Activated T-cell treated with anti-CD3 and anti-CD28 coated beads for 4 hours (primary cell): Measurements from ENCODE around the gene PIEZO2.
A peak's percentile ranks its signal among the peaks of the same experiment; 100 is the strongest.

Experiments
- DNase-seq: peaks from one replicate; pipeline ENCODE4 v3.0.0-alpha.2; 2020

Gene PIEZO2

DNA sequence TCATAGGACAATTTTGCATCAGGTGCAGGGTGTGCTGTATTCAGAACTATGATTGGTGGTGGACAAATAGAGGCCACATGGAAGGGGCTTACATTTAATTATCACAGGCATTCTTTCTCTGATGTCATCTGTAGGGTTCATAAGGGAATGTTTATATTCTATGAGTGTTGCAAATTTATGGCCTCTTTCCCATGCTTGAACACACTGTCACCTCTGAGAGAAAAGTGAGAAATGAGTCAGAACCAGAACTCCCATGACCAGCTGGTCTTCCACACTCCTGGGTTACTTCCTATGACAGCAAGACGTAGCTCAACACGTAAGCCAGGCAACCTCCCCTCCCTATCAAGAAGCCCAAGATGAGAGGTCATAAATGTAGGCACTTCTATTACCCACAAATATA, 310.8 kb downstream of the PIEZO2 start:
- no peak for DNase-seq

DNA sequence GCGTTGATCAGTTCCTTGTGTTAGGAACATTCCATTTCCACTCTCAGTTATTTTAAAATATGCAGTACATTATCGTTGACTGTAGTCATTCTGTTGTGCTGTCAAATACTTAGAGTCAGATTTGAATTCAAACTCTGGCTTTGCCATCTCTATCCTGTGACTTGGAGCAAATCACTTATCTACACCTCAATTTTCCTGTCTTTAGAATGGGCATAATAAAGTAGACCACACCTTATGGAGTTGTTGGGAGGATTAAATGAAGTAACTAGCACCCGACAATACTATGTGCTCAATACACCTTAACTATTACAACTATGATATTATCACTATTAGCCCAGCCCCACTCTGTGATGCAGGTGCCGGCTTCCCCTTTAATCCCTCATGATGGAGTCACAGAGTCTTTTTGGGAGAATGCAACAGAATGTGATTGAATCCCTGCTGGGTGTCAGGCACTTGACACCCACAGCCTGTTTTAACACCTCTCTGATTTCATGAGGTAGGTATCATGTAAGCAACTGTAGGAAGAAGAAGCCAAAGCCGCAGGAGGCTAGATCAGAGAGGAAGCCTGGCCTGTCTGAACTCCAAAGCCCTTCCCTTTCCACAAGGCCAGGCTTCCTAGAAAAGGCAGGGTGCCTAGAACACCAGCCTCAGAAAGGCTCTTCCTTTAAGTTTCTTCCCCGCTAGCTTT, 315.1 kb downstream of the PIEZO2 start:
- DNase-seq, result no peak

DNA sequence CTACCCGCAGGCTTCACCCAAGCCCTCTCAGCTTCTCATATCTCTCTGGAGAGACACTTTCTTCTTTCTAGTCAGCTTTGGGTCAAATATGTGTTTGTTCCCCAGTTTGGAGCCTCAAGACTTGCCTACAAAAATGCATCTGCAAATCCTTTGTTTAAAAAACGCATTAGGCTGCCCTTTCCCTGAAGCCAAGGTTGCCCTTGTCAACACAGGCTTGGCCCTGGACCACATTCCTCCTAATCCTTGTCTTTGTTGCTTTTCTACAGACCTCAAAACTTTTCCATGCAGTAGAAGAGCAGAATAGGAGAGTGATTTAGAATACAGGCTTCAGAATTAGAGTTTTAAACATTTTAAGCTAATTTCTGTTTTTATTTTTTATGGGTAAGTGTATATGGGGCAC, 315.7 kb downstream of the PIEZO2 start:
- no peak for DNase-seq

DNA sequence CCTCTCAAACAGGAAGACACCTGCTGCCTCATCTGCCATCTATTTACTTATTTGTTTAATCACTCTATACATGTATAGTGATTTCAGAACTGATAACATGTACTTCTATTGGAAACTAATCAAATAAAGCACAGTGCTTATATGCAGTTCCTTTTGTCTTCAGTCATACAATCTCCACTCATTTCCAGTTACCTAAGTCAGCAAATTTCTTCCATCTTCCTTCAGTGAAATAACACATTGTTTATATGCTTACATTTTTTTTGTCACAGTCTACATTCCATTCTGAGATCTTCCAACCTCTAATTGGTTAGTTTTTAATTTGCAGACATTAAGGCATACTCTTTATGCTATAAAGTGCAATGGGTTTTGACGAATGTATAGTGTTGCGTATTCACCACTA, 323.0 kb downstream of the PIEZO2 start:
- no peak for DNase-seq

DNA sequence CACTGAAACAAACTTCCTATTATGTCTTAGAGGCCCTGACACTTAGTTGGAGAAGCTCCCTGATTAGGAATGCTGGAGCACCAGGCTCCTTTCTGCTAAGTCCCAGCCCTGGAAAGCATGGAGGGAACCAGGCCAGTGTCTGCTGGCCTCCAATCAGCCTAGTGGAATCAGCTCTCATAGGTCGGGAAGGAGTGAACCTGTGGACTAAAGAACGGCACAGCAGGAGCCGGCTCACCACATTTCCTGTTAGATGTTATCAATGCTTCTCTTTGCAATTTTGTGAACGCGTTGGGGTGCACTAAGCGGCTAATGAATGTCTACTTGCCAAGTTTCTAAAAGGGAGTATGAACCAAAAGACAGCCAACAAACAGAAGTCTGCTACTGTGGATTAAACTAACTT, 326.9 kb downstream of the PIEZO2 start:
- no peak for DNase-seq

DNA sequence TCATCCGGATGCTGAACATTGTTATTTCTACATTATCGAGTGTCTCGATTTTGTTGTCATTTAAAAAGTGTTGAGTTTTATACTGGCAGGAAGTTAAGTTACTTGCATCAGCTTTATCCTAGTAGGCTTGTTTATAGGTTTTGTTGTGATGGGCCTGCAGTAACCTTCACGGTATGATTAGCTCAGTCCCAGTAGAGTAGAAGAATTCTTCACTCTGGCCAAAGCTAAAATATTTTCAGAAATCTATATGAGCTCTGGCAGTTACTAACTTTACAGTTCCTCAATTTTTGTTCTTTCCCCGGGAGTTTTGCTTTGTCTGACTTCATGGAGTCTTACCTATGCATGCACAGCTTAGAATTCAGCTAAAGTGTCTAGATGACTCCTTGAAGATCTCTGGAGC, 328.7 kb downstream of the PIEZO2 start:
- no peak for DNase-seq

DNA sequence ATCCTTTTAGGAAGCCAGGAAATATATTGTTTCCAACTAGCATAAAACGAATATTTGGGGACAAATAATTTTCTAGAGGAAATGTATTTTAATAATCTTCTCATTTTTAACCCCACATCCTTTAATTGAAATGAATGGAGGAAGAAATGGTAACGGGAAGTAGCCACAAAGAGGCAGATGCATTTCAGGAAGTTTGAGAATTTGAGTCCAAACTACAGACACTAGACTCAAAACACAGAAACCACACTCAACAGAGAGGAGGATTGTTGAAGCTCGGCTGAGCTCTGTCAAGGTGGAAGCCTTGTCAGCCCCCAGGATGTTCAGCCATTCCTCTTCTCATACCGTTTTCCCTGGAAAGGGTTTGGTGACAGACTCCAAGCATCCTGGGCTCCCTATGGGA, 335.0 kb downstream of the PIEZO2 start:
- no peak for DNase-seq

DNA sequence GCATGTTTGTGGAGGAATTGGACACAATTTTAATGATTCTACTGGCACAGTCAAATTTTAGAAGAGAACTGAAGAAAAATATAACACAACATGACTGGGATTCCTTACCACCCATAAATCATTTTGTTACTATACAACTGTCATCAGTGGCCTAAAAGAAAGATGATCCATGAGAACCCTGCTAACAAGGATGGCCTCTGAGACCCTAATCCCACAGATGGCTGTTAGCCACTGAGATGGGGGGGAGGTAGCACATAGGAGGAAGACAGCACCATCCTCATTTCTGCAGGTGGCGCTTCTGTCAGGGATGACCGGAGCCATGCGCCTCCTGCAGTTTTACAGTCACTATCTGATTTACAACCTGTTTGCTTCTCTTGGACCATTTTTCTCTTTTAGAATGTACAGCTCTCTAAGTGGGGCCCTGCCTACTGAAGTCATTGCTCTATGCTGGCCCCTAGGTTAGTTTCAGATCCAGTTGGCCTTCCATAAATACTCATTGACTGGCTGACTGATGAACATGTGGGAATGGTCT, 343.7 kb downstream of the PIEZO2 start:
- no peak for DNase-seq

DNA sequence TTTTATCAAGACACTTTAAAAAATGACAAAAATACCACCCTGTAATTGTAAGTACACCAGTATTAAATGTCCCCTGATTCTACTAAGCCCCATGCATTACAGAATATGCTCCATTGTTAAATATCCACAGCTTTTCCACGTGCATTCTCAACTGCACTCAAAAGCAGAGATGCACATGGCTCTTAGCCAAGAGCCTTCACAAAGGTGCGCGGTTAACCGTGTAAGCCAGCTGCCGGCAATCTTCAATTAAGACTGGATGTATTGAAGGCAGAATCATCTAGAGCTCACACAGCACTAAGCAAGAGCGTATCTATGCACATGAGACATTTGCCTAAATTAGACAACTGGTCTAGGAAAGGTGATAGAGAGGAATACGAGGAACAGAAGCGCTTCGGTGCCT, 345.2 kb downstream of the PIEZO2 start:
- DNase-seq, result no peak

DNA sequence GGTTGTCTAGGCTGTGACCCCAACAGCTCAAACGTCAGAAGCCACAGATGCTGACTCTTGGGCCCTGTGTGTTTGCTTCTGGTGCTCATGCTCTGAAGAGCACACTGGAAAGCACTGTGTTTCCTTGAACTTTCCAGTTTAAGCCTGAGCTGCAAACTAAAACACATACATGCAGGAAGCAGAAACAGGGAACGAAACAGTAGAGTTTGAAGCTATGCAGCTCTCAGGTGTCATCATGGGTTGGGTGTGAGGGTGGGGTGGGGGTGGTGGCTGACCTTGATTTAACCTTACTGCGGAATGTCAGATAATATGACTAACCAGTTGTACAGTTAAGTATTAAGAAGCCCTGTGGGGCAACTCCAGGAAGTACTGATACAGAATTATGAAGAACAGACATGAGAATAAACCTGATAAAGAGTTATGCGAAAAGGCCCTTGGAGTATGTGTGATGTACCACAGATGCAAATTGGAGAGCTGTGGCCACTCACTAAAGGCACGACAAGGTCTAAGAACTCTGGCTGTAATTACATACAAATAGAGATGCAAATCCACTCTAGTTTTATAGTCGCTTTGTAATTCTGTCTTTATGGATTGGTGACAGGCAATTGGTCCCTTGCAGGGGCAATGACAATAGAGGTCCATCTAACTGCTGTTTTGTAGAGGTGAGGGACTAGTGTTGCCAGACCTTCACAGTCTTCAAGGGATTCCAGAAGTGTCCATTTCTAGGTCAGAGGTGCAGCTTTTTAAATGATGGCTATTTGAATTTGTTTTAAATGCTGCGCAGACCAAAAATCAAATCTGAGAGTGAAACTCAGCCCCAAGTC, 350.4 kb downstream of the PIEZO2 start:
- no peak for DNase-seq

DNA sequence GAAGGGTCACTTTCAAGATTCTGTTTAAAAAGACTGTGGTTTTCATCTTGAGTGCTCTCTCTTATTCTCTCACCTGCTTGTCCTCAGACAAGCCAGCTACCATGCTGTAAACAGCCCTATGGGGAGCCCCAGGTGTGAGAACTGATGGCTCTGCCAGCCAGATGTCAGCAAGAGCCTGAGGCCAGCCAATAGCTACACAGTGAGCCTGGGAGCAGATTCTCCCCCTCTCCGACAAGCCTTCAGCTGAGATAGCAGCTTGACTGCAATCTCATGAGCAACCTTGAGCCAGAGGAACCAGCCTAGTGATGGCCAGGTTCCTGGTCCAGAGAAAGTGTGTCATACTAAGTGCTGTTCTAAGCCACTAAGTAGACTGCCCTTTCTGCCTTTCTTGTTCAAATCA, 351.5 kb downstream of the PIEZO2 start:
- no peak for DNase-seq

DNA sequence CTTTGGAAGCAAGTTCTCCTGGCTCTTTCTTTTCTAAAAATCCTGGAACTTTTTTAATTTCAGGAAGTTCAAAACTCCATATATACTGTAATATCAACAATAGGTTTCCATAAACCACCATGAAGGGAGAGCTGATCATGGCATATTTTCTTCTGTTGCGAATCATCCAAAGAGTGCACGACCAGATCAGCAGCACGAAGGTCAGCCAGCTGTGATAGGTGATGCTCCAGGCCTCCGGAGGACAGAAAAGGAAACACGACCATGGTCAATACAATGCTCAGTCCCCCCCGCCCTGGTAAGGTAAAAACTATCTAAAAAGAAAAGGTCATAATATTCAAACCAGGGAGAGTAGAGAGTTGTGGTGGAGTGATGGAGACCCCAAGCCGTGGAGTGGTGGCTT, 354.6 kb downstream of the PIEZO2 start:
- DNase-seq, result no peak

DNA sequence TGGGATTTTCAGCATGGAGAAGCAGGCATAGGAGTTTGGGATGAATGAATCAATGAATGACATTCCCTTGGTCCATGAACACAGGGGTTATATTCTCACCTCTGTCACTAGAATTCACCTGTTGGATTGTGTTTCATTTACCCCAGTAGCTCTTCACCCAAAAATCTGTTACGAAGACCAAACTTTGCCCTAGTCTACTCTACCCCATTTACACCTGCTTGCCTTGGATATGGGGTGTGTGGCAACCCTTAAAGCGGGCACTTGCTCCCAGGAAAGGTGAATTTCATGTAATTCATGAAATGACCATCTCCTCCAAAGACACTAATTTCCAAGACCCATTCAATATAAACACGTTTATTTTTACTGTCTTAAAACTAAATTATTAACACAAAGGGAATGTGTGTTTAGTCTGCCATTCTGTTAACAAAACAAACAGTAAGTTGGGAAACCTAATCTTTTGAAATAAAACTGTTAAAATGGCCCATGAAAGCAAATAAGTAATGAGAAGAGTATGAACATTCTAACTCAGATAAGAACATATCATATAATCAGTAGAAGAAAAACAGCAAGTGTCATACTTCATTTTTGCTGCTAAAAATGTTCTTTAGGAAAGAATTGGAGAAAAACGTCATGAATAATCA, 355.5 kb downstream of the PIEZO2 start:
- no peak for DNase-seq

DNA sequence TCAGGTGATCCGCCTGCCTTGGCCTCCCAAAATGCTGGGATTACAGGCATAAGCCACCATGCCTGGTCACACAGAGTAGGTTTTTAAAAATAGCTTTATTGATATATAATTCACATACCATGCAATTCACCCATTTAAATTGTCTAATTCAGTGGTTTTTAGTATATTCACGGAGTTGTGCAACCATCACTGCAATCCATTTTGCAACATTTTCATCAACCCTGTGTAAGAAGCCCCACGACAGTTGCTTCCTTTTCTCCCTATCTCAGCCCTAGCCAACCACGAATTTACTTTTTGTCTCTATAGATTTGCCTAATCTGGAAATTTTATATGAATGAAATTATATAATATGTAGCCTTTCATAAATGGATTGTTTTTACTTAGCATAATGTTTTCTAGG, 357.2 kb downstream of the PIEZO2 start:
- DNase-seq, result no peak

DNA sequence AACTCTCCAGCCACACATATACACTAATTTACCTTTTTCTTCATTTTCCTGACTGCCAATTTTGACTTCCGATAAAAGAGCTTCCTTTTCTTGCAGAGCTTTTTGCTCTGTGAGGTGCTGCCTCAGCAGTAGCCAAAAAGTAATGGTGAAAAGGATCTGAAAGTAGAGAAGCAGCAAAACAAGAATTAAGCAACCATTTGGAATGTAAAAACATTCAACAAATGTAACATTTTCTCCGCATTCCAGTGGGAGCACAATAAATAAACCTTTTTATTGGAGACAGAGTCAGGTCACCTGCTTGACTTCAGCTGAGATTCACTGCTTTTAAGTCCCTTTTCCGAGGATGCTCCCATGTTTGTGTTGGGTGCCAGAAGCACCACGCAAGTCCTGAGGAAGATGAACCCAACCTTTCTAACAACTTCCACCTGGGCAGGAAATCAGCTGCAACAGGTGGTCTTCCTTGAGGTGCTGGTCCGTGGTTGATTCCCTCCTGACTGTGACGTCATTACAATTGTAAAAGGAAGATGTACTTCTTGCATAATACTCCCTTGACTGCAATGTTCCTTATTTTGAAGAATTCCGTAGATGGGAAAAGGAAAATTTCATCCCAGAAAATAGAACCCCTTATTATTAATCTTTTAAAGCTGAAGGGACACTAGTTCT, 358.1 kb downstream of the PIEZO2 start:
- DNase-seq, result no peak

DNA sequence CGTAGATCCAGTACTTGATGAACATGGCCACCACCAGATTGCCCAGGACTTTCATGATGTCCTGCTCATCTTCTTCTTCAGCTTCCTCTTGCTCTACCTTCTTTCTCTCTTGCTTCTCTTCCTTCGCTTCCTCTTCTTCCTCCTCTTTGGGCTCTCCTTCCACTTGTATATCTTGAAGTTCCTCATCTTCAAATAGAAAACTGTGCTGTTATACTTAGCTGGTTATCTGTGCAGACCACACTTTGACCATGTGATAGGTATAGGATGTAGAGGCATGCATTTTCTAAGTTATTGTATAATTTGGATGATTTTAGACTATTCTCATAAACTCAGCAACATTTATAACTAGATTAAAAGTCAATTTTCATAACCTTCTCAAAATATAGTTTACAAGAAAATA, 360.2 kb downstream of the PIEZO2 start:
- no peak for DNase-seq

DNA sequence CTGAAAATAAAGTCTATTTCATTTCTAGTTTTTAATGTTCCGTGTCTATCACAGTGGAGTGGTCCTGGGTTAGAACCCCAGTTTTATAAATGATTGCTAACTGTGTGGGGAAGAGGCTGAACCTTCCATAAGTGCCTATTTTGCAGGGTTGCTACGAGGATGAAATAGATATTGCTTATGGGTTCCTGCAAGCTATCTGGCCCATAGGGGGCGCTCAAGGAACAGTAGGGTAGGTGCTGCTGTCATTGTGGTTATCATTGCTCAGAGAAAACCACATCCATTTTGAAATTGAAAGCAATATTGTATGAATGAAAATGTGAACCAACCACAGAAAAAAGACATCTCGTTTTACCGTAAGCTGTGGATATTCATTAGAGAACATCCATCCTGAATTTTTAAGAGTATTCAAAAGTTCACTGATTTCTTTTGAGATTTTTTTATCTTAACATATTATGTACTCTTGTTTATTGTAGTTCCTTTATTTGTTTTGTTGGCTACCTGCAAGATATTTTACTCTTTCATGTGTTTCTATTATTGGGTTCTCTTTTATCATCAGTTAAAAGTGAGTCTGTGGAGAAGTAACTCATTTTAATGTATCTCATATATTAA, 362.0 kb downstream of the PIEZO2 start:
- DNase-seq, result peak; percentile 70

DNA sequence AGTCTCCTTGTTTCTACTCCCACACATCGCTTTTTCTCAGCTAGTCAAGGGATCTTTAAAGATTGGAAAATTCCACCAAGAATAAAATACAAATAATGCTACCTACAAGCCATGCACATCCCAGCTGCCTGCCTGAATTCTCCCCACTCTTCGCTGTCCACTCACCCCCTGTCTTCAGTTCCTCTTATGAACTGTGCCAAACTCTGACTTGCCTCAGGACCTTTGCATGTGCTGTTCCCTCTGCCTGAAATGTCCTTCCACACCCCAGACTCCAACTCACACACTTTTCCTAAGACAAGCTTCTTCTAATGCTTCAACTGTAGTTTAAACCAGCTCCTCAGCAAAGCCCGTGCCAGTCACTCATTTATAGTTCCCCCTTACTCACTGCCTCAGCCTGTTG, 363.6 kb downstream of the PIEZO2 start:
- no peak for DNase-seq

DNA sequence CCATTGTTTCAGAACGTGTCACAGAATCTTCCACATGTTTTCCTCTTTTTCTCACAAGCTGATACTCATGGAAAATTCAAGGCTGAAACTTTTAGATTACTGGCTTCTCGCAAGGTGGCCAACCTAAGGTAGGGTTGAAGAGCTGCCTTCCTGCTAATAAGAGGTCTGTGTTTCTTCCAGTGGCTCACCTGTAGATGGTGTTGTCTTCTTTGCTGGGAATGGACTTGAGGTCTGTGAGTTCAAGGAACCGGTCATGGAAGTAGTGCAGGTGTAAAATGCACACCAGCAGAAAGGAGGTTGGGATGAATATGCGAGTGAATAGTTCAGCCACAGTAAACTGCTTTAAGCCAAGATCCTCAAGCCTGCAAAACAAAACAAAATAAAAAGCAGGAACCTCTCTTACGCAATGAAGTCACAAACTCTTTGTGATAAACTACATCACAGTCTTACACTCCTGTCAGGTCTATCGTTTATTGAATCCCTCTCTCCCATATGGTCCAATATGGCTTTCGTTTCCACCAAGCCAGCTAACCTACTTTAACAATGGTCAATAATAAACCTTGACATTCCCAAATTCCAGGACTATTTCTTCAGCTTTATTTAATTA, 364.7 kb downstream of the PIEZO2 start:
- DNase-seq, result no peak

DNA sequence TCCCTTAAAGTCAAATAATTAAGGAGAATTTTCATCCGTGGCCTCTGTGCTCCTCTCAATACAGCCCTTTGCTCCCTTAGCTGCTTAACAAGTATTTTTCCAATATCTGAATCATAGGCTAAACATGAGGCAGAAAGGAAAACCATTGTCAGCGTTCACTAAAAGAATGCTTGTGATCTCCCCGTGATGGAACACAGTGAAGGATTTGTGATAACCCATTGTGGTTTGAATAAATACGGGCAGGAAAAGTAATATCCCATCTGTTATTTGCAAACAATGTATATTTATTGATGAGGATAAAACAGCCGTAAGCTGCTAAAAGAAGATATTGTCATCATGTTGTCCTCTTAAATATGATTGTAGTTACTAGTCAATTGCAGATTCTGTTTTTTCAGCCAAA, 365.4 kb downstream of the PIEZO2 start:
- DNase-seq, result no peak

DNA sequence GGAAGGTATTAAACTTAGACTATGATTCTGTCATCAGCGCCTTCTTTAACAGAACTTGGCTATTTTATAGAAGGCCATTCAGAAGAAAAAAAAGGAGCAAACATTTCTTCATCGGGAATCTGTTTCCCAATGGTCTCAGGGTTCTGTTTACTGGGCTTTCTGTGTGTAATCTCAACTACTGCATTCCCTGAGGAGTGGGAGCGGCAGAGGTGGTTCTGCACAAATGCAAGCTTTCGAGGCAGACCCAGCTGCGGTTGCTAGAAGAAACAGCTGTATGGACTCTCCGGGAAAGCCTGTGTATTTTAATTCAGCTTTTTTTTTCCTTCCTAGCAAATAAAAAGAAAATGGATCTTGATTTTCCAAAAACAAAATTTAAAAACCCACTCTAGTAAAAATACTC, 372.9 kb downstream of the PIEZO2 start:
- no peak for DNase-seq

DNA sequence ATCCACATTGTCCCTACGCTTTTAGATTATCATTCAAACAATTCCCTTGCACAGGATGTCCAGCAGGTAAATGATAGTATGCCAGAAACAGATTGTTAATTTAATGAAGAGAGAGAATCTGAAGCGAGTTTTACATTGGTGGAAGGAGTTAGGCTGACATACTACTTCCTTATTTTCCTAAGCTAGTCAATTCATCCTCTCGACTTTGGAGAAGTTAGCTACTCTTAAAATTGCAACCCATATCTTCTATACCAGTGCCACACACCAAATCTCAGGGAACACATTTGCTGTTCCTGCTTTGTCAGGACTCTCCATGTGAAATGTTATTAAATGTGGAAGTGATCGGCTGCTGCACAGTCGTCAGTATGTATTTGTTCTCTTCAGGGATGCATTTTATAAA, 374.3 kb downstream of the PIEZO2 start:
- DNase-seq, result no peak
